ENCODE results near the gene SLC7A11. TPM values are rescaled to one million over a fixed set of nuclear protein-coding genes. Genes with fewer than 3 reads are reported as not detected.

Gene SLC7A11
- total RNA-seq, 1 experiment from 2014 or later = 225 TPM

DNA sequence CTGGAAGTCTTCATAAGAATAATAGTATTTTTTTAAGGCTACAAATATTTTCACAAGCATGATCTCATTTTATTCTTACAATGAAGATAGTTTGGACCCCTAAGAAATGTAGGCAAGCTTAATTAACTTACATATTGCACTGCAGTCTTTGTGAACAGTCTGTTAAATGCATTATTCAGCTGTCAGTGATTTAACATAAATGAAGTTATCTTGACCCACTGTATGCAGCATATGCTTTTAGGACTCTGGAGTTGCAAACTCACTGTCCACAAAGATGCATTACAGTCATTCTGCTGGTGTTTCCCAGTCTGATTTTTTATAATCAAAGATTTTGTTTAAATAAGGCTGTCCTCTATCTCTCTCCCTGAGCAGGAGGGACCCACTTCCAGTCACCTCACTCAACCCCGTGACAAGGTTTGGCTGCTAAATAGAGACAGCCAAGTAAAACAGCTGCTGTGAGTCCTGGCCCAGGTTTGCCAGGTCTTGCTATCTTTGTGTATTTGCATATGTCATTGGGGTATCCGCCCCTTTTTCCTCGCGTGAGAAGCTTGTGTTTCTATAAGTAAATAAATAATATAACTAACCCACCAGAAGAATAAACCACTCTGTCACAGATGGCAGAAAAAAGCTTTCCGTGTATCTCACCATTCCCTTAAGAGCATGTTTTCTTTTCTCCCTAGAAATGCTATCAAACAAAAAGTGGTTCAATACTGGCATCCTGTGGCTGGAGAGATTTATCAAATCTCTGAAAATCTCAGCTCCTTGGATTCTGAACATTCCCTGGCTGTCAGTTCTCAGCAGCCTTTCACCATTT, 67.0 kb downstream of the SLC7A11 start:
- no peak for DNase-seq (ENCODE audit: extremely low read depth, low read depth)

DNA sequence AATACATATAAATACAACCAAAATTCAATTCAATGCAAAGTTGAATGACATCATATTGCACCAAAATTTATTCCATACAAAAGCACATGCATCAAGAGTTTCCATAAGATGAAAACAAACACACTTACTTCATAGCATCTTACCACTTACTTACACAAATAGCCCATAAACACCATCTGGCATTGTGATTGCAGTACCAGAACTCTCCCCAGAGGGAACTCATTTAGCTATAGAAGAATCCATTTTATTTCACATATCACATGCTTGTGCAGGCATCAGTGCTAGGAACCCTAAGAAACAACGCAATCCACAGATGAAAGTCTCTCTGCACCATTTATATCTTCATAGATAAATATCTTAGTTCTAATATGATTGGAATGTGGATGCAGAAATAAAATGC, 77.9 kb downstream of the SLC7A11 start:
- DNase-seq (ENCODE audit: extremely low read depth, low read depth) = no peak

DNA sequence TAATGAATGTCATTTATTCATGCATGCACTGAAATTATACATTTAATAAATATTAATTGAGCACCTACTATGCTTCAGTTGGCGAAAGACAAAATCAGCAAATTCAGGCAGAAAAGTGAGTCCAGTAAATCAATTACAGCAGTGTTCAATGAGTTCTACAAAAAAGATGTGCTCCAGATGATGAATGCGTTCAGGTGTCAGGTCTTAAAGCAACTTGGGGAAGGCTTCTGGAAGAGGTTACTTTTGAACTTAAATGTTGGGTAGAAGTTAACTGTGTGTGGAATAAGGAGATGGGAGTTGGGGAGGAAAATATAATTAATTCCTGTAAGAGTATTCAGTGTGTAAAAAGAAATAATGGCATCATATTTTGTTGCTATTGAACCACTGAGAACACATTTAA, 79.0 kb downstream of the SLC7A11 start:
- no peak for DNase-seq (ENCODE audit: extremely low read depth, low read depth)

DNA sequence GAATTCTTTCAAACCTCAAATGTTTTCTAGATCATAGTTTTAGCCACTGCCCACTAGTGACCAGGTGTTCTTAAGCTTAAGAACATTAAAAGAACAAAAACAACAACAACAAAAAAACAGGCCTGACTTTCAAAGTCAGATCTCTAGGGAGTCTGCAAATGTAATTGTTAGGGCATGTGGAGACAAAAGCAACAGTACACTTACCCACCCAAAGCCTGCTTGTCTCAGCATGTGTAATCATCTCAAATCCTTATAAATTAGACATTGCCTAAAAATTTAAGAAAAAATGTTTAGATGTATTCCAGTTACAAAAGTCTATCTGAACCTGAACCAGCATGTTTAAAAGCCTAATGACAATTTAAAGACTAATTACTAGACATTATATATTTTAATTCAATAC, 79.9 kb downstream of the SLC7A11 start:
- no peak for DNase-seq (ENCODE audit: extremely low read depth, low read depth)

DNA sequence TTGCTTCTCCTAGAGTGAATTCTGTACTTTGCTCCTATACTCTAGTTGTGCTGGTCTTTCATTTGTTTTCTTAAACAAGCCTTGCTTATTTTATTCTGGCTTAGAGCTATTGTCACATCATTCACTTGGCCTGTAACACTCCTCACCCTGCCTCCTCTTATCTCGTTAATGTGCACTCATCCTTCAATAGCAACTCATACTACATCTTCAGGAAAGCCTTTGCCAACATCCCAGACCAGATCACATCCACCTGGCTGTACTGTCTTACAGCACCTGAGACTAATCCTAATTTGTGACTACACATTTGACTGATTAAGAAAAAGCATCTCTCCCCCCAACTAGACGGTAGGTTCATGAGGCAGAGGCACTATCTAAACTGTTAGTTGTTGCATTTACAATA, 80.8 kb downstream of the SLC7A11 start:
- no peak for DNase-seq (ENCODE audit: extremely low read depth, low read depth)

DNA sequence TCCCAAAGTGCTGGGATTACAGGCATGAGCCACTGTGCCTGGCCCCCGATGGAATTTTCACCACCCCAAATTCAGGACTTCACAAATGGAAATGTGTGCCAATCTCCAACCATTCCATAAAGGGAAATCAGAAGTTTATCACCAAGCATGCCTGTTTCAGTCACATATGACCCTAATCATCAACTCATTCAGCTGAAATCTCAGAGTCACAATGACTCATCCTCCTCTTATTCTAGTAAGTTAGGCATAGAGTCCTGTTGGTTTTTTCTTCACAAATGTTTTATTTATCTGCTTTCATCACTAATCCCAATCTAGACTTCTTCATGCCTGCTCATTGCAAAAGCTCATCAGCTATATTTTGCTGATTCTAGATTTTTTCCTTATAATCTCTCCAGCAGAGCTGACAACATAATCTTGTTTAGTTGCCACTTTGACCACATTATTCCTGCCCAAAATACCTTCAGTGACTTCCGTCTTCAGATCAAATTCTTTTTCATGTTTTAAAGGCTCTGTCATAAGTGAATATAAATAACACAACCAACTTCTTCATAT, 83.3 kb downstream of the SLC7A11 start:
- DNase-seq (ENCODE audit: extremely low read depth, low read depth) = no peak

DNA sequence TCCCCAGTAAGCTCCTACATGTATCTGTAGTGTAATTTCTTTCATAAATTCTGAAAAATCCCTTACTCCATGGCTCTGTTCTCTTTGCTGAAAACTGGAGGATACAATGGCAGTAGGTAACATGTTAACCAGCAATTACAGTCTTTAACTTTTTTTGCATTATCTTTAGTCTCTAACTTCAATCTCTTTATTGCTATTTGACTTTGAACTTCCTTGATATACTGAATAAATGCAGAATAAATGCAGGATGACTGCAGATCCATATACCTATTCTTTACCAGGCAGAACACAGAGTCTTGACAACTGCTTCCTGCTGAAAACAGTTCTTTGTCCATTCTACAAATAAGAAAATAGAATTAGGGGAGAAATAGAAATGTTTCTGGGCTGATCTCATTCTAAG, 101.3 kb downstream of the SLC7A11 start:
- DNase-seq (ENCODE audit: extremely low read depth, low read depth) = no peak

DNA sequence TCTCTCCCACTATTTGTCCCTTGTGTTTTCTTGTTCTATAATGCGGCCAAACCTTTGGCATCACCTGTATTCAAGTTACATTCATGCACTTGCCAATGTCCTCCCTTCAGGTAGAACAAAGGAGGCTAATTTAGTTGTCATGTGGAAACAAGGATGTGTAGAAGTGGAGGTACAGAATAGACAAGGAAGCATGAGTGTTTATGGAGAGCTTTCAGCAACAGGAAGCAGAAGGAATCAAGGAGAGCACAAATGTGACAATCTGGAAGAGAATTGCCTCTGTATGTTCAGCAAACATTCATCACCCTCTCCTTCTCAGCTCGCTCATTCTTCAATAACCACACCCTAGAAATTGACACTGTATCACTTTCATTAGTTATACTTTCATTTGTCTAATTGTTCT, 103.4 kb downstream of the SLC7A11 start:
- no peak for DNase-seq (ENCODE audit: extremely low read depth, low read depth)

DNA sequence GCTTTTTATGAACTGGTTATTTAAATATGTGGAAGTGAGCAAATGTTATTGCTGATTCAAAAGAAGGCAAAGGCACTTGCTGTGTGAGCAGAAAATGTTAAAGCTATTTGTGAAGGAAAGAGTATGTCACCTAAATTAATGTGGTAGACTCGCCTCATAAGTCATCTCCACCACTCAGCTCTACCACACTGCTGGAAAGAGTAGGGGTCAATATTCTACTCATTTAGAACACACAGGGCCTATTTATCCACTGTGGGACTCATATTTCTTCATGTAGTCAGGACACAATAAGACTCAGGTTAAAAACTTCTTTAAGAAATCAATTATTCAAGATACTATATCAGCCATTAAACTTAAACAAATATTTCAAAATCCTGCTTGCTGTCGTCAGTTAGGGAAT, 106.5 kb downstream of the SLC7A11 start:
- no peak for DNase-seq (ENCODE audit: extremely low read depth, low read depth)

DNA sequence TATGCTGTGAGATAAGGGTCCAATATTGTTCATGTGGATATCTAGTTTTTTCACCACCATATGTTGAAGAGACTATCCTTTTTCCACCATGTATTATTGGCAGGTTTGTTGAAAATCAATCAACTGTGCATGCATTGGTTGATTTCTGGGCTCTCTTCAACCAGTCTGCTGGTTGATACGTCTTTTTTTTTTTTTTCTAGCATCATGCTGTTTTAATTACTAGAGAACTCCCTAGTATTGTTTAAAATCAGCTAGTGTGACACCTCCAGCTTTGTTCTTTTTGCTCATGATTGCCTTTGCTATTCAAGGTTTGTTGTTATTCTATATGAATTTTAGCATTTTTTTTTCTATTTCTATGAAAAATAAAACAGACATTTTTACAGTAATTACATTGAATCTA, 123.9 kb downstream of the SLC7A11 start:
- DNase-seq (ENCODE audit: extremely low read depth, low read depth) = no peak

DNA sequence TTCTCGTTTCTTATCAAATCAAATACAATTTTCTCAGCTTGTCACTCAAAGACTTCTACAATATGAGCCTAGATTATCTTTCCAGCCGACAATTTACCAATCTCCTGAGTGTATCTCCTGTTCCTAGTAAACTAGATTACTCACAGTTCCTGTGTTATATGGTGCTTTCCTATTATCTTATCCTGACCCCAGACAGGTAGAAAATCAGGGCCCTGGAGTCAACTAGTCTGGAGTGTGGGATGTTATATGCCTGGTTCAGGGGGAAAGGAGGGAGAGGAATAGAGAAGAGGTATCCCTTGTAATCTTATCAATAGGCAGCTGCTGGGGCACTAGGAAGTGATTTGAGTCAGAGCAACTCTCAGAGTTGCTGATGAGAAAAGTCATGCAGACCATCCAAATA, 127.1 kb downstream of the SLC7A11 start:
- DNase-seq (ENCODE audit: extremely low read depth, low read depth) = no peak

DNA sequence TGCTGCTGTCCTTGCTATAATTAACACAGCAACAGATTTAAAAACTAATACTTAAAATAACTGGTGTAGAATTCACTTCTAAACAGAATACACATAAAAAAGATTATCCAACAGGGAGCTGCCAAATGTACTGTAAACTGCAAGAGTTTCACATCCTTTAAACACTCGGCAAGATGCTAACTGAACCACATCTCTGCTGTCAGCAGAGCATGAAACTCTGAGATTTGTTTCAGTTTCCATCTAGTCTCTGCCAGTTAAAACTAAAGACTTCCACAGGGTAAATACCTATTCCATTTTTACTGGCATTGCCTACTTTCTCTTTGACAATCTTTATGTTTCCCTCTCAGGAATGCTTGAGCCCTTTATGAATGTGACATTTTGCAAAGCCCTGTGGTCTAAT, 127.7 kb downstream of the SLC7A11 start:
- DNase-seq (ENCODE audit: extremely low read depth, low read depth) = no peak
